Fibroblast of lung (primary cell): ENCODE measurements around the gene SLC34A3. TPM values are rescaled to one million over a fixed set of nuclear protein-coding genes. Genes with fewer than 3 reads are reported as not detected.
A peak's percentile ranks its signal among the peaks of the same experiment; 100 is the strongest.

Experiments used
- DNase-seq, 2 donors: peaks; one replicate each; pipeline versions ENCODE4 v3.0.0 to v3.0.0-alpha.2; 2010; ENCODE audit warnings: low read depth in 2 of 2
- H2AFZ ChIP-seq: 2 replicates; pipeline ENCODE4 v1.5.1; 2012; ENCODE audit warnings: low read length, control low read depth, inconsistent platforms
- H3K27ac ChIP-seq: 2 replicates; pipeline ENCODE4 v1.5.1; 2011; ENCODE audit warnings: low read length, control low read depth; ENCODE audit not compliant: insufficient read depth
- H3K27me3 ChIP-seq: 2 replicates; pipeline ENCODE4 v1.5.1; 2011; ENCODE audit warnings: mild to moderate bottlenecking, low read length; ENCODE audit not compliant: control insufficient read depth, insufficient read depth
- H3K36me3 ChIP-seq: 2 replicates; pipeline ENCODE4 v1.5.1; 2011; ENCODE audit warnings: low read length; ENCODE audit not compliant: control insufficient read depth, insufficient read depth
- H3K4me1 ChIP-seq: 2 replicates; pipeline ENCODE4 v1.5.1; 2011; ENCODE audit warnings: low read length; ENCODE audit not compliant: control insufficient read depth, insufficient read depth; ENCODE audit errors: extremely low read depth
- H3K4me2 ChIP-seq: 2 replicates; pipeline ENCODE4 v1.5.1; 2011; ENCODE audit warnings: low read length, control low read depth; ENCODE audit not compliant: insufficient read depth; ENCODE audit errors: extremely low read depth
- H3K4me3 ChIP-seq, 4 experiments: fragments of 200-600 bp in 1 of 4; sonication (generic) in 1 of 4; replicated peaks in 1 of 4; 2 replicates each; pipeline ENCODE4 v1.5.1; 2011 to 2016; ENCODE audit warnings: low read length in 4 of 4, low read depth in 3 of 4, mild to moderate bottlenecking in 3 of 4, control low read depth in 2 of 4, inconsistent platforms in 1 of 4, mixed read lengths in 1 of 4; ENCODE audit not compliant: insufficient read depth in 1 of 4; ENCODE audit errors: control extremely low read depth in 1 of 4
- H3K79me2 ChIP-seq: 2 replicates; pipeline ENCODE4 v1.5.1; 2012; ENCODE audit warnings: mild to moderate bottlenecking, low read length, inconsistent platforms; ENCODE audit not compliant: control insufficient read depth, insufficient read depth
- H3K9ac ChIP-seq: 2 replicates; pipeline ENCODE4 v1.5.1; 2011; ENCODE audit warnings: mild to moderate bottlenecking, low read length, control low read depth; ENCODE audit not compliant: insufficient read depth
- H3K9me3 ChIP-seq: 2 replicates; pipeline ENCODE4 v1.5.1; 2012; ENCODE audit warnings: low read depth, low read length; ENCODE audit not compliant: control insufficient read depth, insufficient read depth
- H4K20me1 ChIP-seq: 2 replicates; pipeline ENCODE4 v1.5.1; 2011; ENCODE audit warnings: low read length; ENCODE audit not compliant: control insufficient read depth, insufficient read depth; ENCODE audit errors: extremely low read depth
- EZH2 ChIP-seq: IDR thresholded peaks from 2 replicates; pipeline ENCODE4 v1.5.1; 2012; ENCODE audit warnings: low read length, control low read depth, mild to moderate bottlenecking; ENCODE audit errors: missing control alignments
- polyA plus RNA-seq, 2 donors: library from polyadenylated mRNA; depleted of rRNA in 1 of 2; stranded (reverse) in 1 of 2; unstranded in 1 of 2; fragments of >200 nt; gene quantifications; 2 replicates each; pipeline ENCODE4 v1.2.1, GENCODE V29; 2011 to 2012; ENCODE audit warnings: missing spikeins in 1 of 2
- total RNA-seq: library from RNA; depleted of rRNA; stranded (reverse); fragments of >200 nt; gene quantifications from 2 replicates; pipeline ENCODE4 v1.2.1, GENCODE V29; 2014
- TF ChIP-seq, protein P1 (sequence below), 2 donors: IDR thresholded peaks in 1 of 2; conservative IDR thresholded peaks in 1 of 2; 1 replicate in 1 of 2; 2 replicates in 1 of 2; pipeline ENCODE4 v1.5.1; 2011 to 2012; ENCODE audit warnings: low read length in 2 of 2, control low read depth in 1 of 2, inconsistent platforms in 1 of 2, low read depth in 1 of 2, mild to moderate bottlenecking in 1 of 2

SLC34A3 gene
- total and polyA plus RNA-seq, 2 donors (not counting 1 experiment from before 2014, with no cell fraction given): not detected

DNA sequence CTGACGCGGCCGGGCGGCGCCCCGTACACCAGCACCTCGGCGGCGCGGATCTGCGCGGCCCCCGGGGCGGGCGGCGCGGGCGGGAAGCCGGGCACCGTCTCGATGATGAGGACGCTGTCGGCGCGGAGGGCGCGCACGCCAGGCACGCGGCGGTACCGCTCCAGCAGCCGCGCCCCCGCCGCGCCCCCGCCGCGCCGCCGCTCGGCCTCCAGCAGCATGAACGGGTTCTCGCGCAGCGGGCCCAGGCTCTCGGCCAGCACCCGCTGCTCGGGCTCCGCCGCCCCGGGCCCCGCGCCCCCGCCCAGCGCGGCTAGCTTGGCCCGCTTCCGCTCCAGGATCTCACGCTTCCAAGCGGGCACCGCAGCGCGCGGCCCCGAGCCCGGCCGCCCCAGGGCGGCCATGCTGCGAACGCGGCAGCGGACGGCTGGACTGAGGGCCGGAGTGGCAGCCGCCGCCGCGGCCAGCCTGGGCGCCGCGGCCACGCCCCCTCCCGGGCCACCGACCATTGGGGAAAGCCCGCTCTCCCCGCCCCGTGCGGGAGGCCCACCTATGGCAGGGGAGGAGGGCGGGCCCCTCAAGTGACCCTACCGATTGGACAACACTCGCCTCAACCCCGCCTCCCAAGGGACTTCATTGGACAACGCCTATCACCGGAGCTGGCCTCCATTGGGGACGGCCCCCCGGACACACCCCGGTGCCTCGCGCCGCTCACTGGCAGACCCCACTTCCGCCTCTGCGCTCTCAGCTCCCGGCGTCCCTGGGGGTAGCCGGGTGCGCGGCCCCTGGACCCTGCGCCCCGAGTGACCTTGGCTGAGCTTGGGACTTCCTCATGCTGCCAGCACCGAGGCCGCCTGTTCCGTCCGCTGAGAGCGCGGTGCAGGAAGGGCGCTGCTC lies 30.1 kb upstream of the SLC34A3 start, which contains the start of gene TPRN:
TSS of gene TPRN (minus strand) at position 431 of the 894 bp plus-strand sequence. CDS start at position 401, 30 bp downstream.
- Histone ChIP-seq H3K27ac (peak within 1 kb of the TSS; percentile 24), H3K9me3 (no peaks in the 10 kb centered on the region), H3K36me3 (no peaks in the 10 kb centered on the region), H3K79me2 (peaks cover 28% of the 10 kb centered on the region), H3K4me2 (peak within 1 kb of the TSS; percentile 78), H3K4me3 (peak within 1 kb of the TSS; percentile 47 to 72 (median 60)), H2AFZ (no peak within 1 kb of the TSS), H3K9ac (peak within 1 kb of the TSS; percentile 61), H3K27me3 (no peaks in the 10 kb centered on the region), H3K4me1 (peaks cover 16% of the 10 kb centered on the region), H4K20me1 (no peaks in the 10 kb centered on the region)
- no peak for TF ChIP-seq EZH2
- TF ChIP-seq, protein P1, sequence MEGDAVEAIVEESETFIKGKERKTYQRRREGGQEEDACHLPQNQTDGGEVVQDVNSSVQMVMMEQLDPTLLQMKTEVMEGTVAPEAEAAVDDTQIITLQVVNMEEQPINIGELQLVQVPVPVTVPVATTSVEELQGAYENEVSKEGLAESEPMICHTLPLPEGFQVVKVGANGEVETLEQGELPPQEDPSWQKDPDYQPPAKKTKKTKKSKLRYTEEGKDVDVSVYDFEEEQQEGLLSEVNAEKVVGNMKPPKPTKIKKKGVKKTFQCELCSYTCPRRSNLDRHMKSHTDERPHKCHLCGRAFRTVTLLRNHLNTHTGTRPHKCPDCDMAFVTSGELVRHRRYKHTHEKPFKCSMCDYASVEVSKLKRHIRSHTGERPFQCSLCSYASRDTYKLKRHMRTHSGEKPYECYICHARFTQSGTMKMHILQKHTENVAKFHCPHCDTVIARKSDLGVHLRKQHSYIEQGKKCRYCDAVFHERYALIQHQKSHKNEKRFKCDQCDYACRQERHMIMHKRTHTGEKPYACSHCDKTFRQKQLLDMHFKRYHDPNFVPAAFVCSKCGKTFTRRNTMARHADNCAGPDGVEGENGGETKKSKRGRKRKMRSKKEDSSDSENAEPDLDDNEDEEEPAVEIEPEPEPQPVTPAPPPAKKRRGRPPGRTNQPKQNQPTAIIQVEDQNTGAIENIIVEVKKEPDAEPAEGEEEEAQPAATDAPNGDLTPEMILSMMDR (conservative IDR thresholded peaks at IDR 0.05 in 1 of 2, IDR thresholded peaks at IDR 0.05 in 1 of 2; ENCODE audit: low read depth in 1 of 2, low read length in 2 of 2): no peak
- DNase-seq: peak; percentile 98 to 99

DNA sequence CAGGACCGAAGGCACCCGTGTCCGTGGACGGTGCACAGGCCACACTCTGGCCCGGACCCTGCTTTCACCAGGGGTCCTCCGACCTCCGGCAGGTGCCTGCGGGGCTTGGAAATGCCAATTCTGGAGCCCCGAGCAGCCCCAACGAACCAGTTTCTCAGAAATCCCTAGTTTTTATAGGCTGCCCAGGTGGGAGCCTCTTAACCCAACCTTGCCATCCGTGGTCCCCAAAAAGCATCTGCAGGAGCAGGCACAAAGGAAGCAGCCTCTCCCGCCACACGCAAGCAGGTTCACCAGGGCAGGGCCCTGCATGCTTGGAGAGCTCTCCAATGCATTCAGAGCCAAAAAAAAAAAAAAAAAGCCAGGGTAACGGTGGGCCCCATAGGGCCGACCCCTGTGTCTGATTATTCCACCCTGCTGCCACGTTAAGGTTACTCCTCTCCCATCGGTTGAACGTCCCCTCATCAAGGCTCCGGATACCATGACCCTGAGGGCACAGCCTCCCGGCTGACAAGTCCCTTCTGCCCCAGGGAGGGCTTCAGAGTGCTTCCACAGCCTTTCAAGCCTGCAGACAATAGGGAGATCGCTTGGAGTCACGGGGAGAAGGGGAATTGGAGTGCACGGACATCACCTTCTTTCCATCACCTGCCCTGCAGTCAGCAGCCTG lies 29.4 kb upstream of the SLC34A3 start:
- DNase-seq: no peak
- H3K9ac ChIP-seq: peak overlapping the region; percentile 61
- no peaks in the 10 kb centered on the region for H3K9me3 ChIP-seq
- peak overlapping the region; percentile 20 for H3K4me2 ChIP-seq
- TF ChIP-seq EZH2: no peak
- TF ChIP-seq, protein P1 (conservative IDR thresholded peaks at IDR 0.05 in 1 of 2, IDR thresholded peaks at IDR 0.05 in 1 of 2; ENCODE audit: low read depth in 1 of 2, low read length in 2 of 2): no peak
- no peaks in the 10 kb centered on the region for H3K27me3 ChIP-seq
- no peak overlapping the region for H2AFZ ChIP-seq
- H3K79me2 ChIP-seq: peaks cover 35% of the 10 kb centered on the region
- H4K20me1 ChIP-seq: no peaks in the 10 kb centered on the region
- peak overlapping the region; percentile 24 for H3K27ac ChIP-seq
- no peaks in the 10 kb centered on the region for H3K36me3 ChIP-seq
- H3K4me3 ChIP-seq: peak overlapping the region; percentile 47 to 72 (median 60)
- H3K4me1 ChIP-seq: peaks cover 18% of the 10 kb centered on the region

DNA sequence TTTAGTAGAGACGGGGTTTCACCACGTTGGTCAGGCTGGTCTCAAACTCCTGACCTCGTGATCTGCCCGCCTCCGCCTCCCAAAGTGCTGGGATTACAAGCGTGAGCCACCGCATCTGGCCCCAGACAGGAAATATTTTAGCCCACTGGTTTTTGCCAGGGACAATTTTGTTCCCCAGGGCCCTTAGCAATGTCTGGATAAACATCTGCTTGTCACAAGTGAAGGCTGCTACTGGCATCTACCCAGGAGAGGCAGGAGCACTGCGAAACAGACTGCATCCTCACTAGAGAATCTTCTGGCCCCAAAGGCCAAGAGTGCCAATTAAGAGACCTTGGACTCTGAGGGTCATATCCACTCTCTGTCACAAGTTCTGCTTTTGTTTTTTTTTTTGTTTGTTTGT lies 27.7 kb upstream of the SLC34A3 start:
- no peak overlapping the region for H2AFZ ChIP-seq

More for the DNA sequence above, 27.7 kb upstream of the SLC34A3 start:
- no peaks in the 10 kb centered on the region for H3K36me3 ChIP-seq
- H3K4me2 ChIP-seq: no peak overlapping the region
- no peak overlapping the region for H3K27ac ChIP-seq
- no peaks in the 10 kb centered on the region for H3K9me3 ChIP-seq
- H3K4me1 ChIP-seq: peaks cover 21% of the 10 kb centered on the region
- no peak for DNase-seq
- H3K4me3 ChIP-seq: no peak overlapping the region
- H3K79me2 ChIP-seq: peaks cover 48% of the 10 kb centered on the region
- no peaks in the 10 kb centered on the region for H3K27me3 ChIP-seq
- no peaks in the 10 kb centered on the region for H4K20me1 ChIP-seq
- H3K9ac ChIP-seq: no peak overlapping the region
- TF ChIP-seq, protein P1 (conservative IDR thresholded peaks at IDR 0.05 in 1 of 2, IDR thresholded peaks at IDR 0.05 in 1 of 2; ENCODE audit: low read depth in 1 of 2, low read length in 2 of 2): no peak
- no peak for TF ChIP-seq EZH2
